Nucleus accumbens (tissue), 56 donors: ENCODE results near the gene ICA1.
"Not testable (repeated sequence)": the region's sequence is repeated elsewhere in the genome, so short reads cannot be mapped to it uniquely, and the experiment has no call there.

Source experiments
- DNase-seq, 56 donors: peaks; one replicate each; lab custom pipeline; 2025; lab: John Stamatoyannopoulos, UW

ICA1 gene

GRCh38 chr7:8112685-8113084 lies 149.3 kb downstream of the ICA1 start:
- DNase-seq = no peak

GRCh38 chr7:8111282-8111960 lies 150.5 kb downstream of the ICA1 start:
- no peak for DNase-seq

DNA sequence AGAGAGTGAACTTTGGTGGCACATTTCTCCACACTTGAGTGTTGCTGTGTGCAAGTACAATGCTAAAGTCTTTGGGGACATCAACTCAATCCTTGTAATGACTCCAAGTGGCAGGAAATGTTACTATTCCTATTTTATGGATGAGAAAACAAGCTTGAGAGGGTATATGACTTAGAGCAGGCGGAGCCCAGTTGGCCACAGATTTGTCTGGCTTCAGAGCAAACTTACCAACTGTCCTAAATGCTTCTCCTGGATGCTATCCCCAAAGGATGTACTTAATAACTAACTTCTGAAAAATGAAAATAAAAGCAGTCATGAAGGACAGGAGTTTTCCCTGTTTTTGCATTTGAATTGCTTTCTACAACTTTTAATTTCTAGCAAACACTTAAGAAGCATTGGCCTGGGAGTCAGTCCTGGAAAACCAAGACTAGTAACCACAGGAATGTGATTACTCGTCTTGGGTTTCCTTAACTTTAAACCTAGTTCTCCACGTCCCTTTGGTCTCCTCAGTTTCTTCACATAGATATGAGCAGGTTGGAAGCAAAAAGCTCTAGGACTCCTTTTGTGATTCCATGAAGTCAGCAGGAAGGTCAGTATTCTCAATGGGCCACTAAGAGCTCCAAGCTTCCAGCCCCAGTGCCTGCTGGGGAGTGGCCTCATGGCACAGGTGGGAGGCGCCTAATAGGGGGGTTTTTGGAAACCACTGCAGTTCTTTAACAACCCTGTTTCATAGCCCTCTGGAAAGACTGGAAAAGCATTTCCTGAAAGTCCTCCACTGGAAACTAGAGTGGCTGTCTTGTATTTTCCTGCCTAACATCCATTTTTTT lies 152.6 kb downstream of the ICA1 start:
- DNase-seq = no peak

GRCh38 chr7:8105449-8106095 lies 156.4 kb downstream of the ICA1 start:
- DNase-seq = no peak

GRCh38 chr7:8103282-8103681 lies 158.7 kb downstream of the ICA1 start:
- no peak for DNase-seq

DNA sequence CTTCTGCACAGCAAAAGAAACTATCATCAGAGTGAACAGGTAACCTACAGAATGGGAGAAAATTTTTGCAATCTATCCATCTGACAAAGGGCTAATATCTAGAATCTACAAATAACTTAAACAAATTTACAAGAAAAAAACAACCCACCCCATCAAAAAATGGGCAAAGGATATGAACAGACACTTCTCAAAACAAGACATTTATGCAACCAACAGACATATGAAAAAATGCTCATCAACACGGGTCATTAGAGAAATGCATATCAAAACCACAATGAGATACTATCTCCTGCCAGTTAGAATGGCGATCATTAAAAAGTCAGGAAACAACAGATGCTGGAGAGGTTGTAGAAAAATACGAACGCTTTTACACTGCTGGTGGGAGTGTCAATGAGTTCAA lies 160.7 kb downstream of the ICA1 start:
- DNase-seq = not testable (repeated sequence)

DNA sequence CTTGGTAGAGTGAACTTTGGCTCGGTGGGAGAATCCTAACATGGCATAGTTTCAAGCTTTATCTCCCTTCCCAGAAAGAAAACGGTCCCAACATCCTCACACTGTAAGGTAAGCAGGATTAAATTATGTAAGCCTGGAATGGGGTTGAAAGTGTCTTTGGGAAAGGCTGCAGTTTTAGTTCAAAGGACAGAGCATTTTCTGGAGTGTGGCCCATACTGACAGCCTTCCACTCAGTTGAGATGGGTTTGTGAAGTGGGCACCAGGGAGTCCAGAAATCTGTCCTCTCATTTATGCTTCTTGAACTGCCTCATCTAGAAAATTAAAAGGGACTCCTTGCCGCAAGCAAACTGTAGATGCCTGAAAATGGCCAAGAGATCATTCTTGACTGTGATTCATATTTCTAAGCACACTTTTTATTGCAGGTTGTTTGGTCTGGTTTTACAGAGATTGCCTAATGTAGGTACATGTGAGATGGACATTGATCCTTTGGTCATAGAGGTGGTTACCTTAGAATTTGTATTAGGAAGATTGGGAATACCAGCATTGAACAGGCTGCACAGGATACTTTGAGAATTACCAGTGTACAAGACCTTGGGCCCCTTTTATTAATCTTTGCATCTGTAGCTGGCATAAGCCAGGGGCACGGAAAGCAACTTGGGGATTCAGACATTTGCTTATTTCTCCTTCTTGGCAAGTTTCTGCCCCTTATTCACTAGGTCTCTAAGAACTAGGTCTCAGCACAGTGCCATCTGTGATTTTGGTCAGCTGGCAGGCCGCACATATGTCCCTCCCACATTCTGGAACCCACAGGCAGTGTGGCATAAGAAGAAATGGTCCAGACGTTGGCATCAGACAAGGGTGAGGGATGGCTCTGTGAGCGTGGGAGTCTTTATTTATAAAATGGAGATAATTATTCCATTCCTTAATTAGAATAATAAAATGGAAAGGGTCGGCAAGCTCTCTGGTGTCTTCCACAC lies 167.5 kb downstream of the ICA1 start:
- no peak for DNase-seq

DNA sequence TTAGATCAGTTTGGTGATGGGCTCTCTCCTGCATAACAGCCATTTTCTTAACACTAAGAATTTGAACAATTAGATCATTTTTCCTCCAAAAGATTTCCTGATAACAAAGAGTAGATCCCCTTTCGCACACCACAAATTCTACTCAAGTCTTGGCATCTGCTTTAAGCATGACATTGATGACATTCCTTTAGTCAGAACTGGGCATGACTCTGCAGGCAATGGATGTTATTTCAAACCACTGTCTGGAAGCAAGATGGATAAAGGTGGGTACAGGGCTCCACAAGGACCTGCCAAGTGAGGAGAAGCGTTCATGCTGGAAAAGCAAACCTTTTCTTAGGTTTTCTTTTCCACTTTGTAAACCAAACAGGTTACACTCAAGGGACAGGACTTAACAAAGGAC lies 169.8 kb downstream of the ICA1 start:
- no peak for DNase-seq

DNA sequence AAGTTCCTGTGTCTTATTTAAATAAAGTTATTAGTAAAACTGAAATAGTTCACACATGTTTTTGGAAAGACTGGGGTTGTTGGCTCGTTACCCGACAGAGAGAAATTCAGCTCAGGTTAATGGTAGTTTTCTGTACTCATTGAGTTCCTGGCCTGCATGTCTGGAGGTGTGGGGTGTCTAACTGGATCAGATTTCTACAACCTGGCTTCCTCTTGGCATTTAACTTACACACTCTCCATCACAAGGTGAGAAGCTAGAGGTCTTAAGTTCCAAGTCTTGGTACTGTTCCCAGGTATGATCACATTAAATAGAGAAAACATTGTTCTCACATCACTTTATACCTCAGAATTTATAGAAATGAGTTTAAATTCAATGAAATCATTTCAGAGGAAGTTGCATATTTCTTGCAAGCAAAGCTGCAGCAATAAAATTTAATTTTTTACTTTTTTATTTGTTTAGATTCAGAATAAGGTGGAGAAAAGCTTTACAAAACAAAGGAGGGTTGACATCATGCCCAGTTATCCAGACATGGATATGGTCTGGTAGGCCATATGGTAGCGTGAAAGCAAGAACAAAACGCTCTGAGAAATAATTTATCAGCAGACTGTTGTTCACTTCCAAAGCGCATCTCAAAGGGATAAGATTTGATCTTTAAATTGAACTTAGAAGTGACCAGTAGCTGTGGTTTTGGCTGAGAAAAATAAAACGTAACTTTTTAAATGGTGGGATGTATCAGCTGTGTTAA lies 172.8 kb downstream of the ICA1 start:
- DNase-seq = no peak

- DNase-seq = no peak
Observed at GRCh38 chr7:8086239-8086638, 175.7 kb downstream of the ICA1 start.

DNA sequence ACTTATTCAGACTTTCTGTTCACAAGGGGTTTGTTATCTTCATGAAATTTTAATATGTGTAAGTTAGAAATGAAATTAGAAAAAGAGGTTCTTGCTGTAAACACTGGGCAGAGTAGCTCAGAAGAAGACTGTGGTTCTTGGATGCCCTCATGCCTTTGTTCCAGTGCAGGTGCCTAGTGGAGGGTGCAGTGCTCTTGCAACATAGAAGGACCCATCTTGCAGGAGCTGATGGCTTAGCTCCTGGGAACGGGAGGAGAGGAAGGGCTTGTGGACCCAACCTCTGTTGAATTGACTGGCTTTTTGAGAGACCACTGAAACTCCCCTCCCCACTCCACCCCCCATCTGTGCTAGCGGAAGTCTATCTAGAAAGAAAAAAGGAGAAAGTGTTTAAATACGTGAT lies 176.5 kb downstream of the ICA1 start:
- DNase-seq = no peak

GRCh38 chr7:8084836-8085235 lies 177.1 kb downstream of the ICA1 start:
- no peak for DNase-seq

GRCh38 chr7:8082762-8083161 lies 179.2 kb downstream of the ICA1 start:
- no peak for DNase-seq

GRCh38 chr7:8078418-8078817 lies 183.5 kb downstream of the ICA1 start:
- DNase-seq = no peak

GRCh38 chr7:8070451-8071180 lies 191.4 kb downstream of the ICA1 start:
- no peak for DNase-seq

DNA sequence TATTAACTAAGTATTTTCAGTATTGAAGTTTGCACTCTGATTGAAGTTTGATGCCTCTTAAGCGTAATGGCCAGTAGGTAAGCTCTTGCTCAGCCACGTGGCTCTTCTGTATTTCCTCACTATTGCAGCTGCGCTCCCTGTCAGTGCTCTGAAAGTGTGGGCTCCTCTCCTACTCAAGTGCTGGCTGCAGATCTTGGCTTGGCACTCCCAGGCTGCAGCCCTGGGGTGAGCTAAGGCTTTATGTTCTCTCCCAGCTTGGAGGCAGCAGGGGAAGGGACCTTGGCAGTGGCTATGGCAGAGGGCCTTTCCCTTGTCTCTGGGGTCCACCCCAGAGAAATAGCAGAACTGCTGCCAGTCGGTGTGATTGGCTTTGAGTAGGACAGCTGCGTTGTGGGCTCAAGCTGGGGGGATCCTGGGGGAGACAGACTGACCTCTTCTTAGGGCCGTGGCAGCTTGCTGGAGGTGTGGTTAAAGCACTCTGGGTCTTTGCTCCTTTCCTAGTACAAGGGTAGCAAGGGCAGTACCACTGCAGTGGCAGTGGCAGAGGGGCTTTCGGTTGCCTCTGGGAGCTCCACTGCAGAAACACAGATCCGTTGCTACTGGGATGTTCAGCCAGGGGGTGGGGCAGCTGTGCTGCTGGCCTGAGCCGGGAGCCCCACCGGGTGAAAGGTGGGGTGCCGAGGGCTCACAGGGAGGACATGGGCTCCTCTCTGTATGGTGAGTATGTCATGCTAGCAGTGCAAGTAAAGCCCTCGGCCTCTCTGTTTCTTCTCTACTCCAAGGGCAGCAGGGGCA lies 192.9 kb downstream of the ICA1 start:
- DNase-seq = peak in 19 of 56 donors; percentile 1 to 31 (median 7)

GRCh38 chr7:8065356-8065813 lies 196.6 kb downstream of the ICA1 start:
- DNase-seq = no peak

DNA sequence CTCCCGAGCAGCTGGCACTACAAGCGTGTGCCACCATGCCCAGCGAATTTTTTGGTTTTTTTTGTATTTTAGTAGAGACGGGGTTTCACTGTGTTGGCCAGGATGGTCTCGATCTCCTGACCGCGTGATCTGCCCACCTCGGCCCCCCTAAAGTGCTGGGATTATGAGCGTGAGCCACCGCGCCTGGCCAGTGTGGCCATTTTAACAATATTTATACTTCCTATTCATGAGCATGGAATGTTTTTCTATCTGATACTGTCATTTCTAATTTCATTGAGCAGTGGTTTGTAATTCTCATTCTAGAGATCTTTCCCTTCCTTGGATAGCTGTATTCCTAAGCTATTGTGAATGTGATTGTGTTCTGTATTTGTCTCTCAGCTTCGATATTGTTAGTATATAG lies 197.1 kb downstream of the ICA1 start:
- DNase-seq = no peak
